Right cardiac atrium (tissue), 5 donors: ENCODE data around the gene SEMA3E. TPM values are rescaled to one million over a fixed set of nuclear protein-coding genes. Genes with fewer than 3 reads are reported as not detected.

ENCODE experiments used
- ATAC-seq, 2 donors: fragments of 200-7000 bp; cut with Tn5 transposase; one replicate each; pipeline versions ENCODE4 v1.8.0 to v1.9.1; 2020; ENCODE audit warnings: moderate library complexity in 2 of 2, mild to moderate bottlenecking in 1 of 2
- DNase-seq, 3 donors: peaks; one replicate each; pipeline ENCODE4 v3.0.0-alpha.2; 2020
- H3K27ac ChIP-seq: one replicate; pipeline ENCODE4 v1.5.1; 2013; ENCODE audit warnings: mild to moderate bottlenecking, low read length, control low read depth, moderate library complexity
- H3K27me3 ChIP-seq: one replicate; pipeline ENCODE4 v1.6.1; 2013; ENCODE audit not compliant: control insufficient read depth, insufficient read depth
- H3K4me1 ChIP-seq: one replicate; pipeline ENCODE4 v1.6.1; 2013; ENCODE audit warnings: low read length; ENCODE audit not compliant: control insufficient read depth, insufficient read depth
- H3K4me3 ChIP-seq: one replicate; pipeline ENCODE4 v1.5.1; 2013; ENCODE audit warnings: low read length, control low read depth
- H3K9me3 ChIP-seq: one replicate; pipeline ENCODE4 v1.6.1; 2013; ENCODE audit warnings: low read length; ENCODE audit not compliant: control insufficient read depth
- WGBS: extraction: QIAGEN DNeasy Blood & Tissue Kit; methylation state at CpG from one replicate; pipeline ENCODE4 v1.1.7; 2013; 5-methylcytosine and 5-hydroxymethylcytosine counted together
- intact Hi-C, 4 donors: fragments of 100-400 bp; cut with DNase I; formaldehyde crosslinking; loops; one replicate each; pipeline versions ENCODE4 v1.11.0 to v1.14.0; 2022 to 2023
- polyA plus RNA-seq: library from polyadenylated mRNA; stranded (reverse); fragments of 200-250 nt; gene quantifications from one replicate; pipeline ENCODE4 v1.2.3, GENCODE V29; 2013
- total RNA-seq, 4 donors: library from RNA; stranded (reverse); fragmentation: NEBNext Ultra II Directional; extraction: Animal tissue kit (Norgen Biotek cat#: 25700); gene quantifications; one replicate each; pipeline ENCODE4 v1.2.1, GENCODE V29; 2021
- donor health status: healthy with polysubstance abuse.
- donor health status: DM: no; HTN: yes; CAD: no.
- donor health status: DM: no; HTN: no; CAD: no.
- donor health status: DM: no; HTN: yes; CAD: no; lungs with severe emphysema.
- donor health status: DM: yes; HTN: yes; CAD: no.

SEMA3E gene
- total and polyA plus RNA-seq, 5 donors: 0.02 to 1.4 (median 0.23) TPM

DNA sequence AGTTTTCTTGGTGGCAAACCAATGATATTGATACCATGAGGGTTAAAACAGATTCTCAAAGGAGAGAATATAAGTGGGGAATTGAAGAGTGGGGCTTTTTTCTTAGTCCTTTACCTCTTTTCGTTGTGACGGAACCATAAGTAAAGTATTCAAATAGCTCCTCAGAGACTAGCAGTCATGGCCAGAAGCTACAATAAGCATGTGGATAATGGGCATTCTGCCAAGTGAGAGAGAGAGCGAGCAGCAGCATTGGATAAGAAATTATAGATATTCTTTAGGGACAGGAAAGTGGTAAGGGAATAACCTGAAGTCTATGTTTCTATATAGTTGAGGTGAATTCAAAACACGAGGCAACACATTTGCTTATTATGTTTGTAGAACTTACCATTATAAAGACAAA, 235.1 kb downstream of the SEMA3E start:
- no peak for DNase-seq
- no peaks in the 10 kb centered on the region for H3K4me1 ChIP-seq
- H3K9me3 ChIP-seq: no peaks in the 10 kb centered on the region
- intact Hi-C loops: loop anchor here in 3 of 4 donors (5.0 kb wide), 2 partner anchors 243 to 248 kb away; no protein-coding TSS in a partner anchor
- H3K27ac ChIP-seq: no peak overlapping the region
- peaks cover 3% of the 10 kb centered on the region for H3K27me3 ChIP-seq
- no peak overlapping the region for H3K4me3 ChIP-seq
- WGBS: 6% methylated on average over 4 of the region's 4 CpGs
- no peak for ATAC-seq

DNA sequence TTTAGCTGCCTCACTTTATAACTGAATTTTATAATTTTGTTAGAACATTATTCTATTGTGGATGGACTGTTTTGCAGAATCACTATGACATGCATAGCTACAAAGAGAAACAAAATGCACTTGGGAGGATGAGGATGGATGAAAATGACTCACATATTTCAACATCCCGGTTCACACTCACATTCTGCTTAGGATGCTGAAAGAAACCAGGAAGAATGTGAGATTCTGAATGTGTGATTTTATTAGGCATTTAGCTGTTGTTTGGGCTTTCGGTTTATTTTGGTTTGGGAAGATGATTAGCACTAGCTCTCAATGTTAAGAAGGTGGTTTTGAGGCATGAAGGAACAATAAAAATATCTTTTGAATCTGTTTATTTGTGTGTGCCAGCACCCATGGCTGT, 235.5 kb downstream of the SEMA3E start:
- ATAC-seq: no peak
- WGBS: 60% methylated on average over 2 of the region's 2 CpGs
- no peak for DNase-seq

DNA sequence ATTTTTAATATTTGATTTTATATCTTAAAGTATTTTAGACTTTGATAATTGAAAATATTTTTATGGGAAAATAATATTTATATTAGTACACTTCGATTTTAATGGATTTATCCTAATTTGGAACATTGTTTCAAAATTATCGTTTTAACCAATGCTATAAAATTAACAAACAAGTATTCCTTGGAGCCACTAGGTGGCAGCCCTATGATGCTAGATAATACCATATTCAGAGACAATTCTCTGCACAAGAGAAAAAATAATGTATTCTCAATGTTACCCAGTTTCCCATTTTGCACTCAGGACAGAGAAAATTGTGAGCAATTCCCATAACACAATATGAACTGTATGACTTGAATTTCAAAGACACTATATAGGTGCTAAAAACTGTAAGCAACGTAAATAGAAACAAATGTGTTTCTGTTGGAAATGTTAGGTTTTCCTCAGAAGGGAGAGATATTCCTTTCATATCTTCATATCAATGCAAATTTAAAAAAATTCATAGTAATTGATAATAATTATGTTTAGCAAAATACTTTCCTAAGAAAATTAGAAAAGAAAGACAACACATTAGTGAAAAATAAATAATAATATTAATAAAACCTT, 237.8 kb downstream of the SEMA3E start:
- 31% methylated on average over 3 of the region's 3 CpGs for WGBS
- no peak for ATAC-seq
- H3K27ac ChIP-seq: no peak overlapping the region
- DNase-seq: no peak
- peaks cover 3% of the 10 kb centered on the region for H3K27me3 ChIP-seq
- intact Hi-C loops: loop anchor here in 3 of 4 donors (5.0 kb wide), 2 partner anchors 246 to 251 kb away; no protein-coding TSS in a partner anchor
- no peaks in the 10 kb centered on the region for H3K4me1 ChIP-seq
- H3K4me3 ChIP-seq: no peak overlapping the region
- H3K9me3 ChIP-seq: no peaks in the 10 kb centered on the region

More for the DNA sequence above, 235.5 kb downstream of the SEMA3E start:
- no peak overlapping the region for H3K27ac ChIP-seq
- H3K27me3 ChIP-seq: peaks cover 3% of the 10 kb centered on the region
- intact Hi-C loops: loop anchor here in 3 of 4 donors (5.0 kb wide), 2 partner anchors 244 to 249 kb away; no protein-coding TSS in a partner anchor
- H3K4me3 ChIP-seq: no peak overlapping the region
- no peaks in the 10 kb centered on the region for H3K9me3 ChIP-seq
- no peaks in the 10 kb centered on the region for H3K4me1 ChIP-seq

DNA sequence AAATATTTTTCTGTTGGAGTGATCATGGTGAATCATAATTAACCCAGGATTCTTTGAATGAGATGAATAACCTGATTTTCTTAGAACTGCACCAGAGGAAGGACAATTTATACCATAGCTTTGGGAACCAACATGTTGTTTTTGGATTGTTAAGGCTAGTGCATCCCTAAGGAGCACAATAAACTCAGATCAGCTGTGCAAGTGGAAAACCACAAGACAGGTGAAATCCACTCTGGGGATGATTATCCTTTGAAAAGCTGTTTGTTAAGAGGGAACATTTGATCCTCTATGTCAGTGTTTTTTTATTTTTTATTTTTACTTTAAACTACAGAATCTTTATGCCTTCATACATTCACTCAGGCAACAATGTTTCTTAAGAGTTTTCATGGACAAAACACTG, 254.2 kb downstream of the SEMA3E start:
- Histone ChIP-seq H3K9me3 (no peaks in the 10 kb centered on the region), H3K4me3 (no peak overlapping the region), H3K27ac (no peak overlapping the region), H3K4me1 (no peaks in the 10 kb centered on the region), H3K27me3 (no peaks in the 10 kb centered on the region)
- intact Hi-C loops: no loop called here
- no peak for DNase-seq
- no peak for ATAC-seq

DNA sequence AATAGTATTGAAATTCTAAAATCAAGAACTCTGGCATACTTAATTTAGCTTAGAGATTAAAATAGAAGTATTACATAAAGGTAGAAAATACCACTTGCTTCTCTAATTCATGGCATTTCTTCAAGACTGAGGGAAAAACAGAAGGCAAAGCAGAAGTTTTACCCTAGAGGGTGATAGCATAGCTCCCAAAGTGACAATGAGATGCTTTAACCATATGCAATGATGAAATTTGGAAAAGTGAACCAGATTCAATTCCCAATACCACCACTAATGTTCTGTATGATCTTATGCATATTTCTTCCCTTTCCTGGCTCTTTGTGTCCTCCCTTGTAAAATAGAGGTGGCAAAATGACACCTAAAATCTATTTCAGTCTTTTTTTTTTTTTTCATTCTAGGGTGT, 260.5 kb downstream of the SEMA3E start:
- no peaks in the 10 kb centered on the region for H3K9me3 ChIP-seq
- intact Hi-C loops: no loop called here
- H3K27me3 ChIP-seq: no peaks in the 10 kb centered on the region
- no peak overlapping the region for H3K4me3 ChIP-seq
- H3K4me1 ChIP-seq: no peaks in the 10 kb centered on the region
- ATAC-seq (no peak), DNase-seq (no peak)
- no peak overlapping the region for H3K27ac ChIP-seq

DNA sequence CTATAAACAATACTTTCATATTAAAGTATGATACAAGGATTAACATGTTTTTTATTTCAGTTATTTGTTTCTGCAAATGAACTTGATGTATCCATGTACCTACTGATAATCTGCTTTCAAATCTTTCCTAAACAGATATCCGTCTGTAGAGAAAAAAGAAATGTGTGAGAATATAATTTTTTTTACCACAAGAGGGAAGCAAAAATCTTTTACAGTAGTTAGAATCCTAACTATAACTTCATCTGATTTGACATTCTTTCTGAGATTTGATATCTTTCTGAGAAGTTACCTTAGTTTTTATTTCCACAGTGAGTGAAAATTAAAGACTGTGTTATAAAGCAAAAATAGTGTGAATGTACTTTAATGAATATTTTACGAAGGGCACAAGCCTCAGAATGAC, 282.3 kb downstream of the SEMA3E start:
- Histone ChIP-seq H3K4me1 (no peaks in the 10 kb centered on the region), H3K9me3 (no peaks in the 10 kb centered on the region), H3K4me3 (no peak overlapping the region), H3K27me3 (no peaks in the 10 kb centered on the region), H3K27ac (no peak overlapping the region)
- WGBS: 44% methylated on average over 2 of the region's 2 CpGs
- ATAC-seq (no peak), DNase-seq (no peak)
- intact Hi-C loops: no loop called here

DNA sequence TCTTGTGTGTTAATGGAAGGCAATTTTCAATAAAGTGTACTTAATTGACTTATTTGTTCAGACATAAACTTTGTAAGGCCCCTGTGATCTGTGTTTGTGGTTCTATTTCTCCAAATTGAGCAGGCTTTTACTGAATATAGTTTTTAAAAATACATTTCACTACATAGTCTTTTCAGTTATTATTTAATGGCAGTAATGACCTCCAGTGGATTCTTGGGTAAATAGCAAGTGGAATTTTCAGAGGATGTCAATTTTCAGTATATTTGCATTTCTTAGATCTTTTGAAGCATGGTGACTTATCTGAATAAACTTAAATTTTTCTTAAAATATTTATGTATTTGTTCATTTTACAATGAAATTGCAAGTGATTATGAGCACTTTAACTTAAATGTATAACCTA, 283.2 kb downstream of the SEMA3E start:
- Histone ChIP-seq H3K4me3 (no peak overlapping the region), H3K27me3 (no peaks in the 10 kb centered on the region), H3K27ac (no peak overlapping the region), H3K9me3 (no peaks in the 10 kb centered on the region), H3K4me1 (no peaks in the 10 kb centered on the region)
- intact Hi-C loops: no loop called here
- no peak for ATAC-seq
- DNase-seq: no peak

DNA sequence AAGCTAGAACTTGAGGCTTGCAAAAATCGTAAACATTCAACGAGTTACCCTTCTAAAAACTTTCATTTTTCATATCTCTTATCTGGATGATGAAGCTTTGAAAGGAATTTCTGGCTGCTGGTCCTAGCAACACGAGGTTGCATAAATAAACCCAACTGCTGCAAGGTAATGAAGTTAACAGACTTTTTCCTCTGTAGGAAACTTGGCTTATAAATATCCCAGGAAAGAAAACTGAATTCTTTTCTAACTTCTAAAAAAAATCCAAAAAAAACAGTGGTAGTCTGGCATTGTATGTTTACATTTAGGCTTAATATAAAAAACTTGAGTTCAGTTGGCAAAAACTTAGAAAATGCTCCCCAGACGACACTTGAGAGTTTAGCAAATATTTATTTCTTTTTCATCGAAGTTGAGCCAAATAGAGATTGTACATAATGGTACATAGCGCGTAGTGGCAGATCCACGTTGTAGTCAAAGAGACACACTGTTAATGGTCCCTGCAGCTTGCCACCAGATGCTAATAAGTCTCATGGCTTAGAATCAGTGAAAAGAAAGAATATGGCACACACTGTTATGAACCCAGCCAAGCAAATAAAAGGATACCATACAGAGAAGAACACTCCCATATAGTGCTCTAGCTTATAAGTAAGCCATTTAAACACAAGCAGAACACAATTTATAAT, 285.9 kb downstream of the SEMA3E start:
- H3K27ac ChIP-seq: no peak overlapping the region
- H3K27me3 ChIP-seq: no peaks in the 10 kb centered on the region
- H3K4me3 ChIP-seq: no peak overlapping the region
- H3K9me3 ChIP-seq: no peaks in the 10 kb centered on the region
- 37% methylated on average over 8 of the region's 8 CpGs for WGBS
- no peaks in the 10 kb centered on the region for H3K4me1 ChIP-seq
- DNase-seq (no peak), ATAC-seq (no peak)
- intact Hi-C loops: no loop called here

DNA sequence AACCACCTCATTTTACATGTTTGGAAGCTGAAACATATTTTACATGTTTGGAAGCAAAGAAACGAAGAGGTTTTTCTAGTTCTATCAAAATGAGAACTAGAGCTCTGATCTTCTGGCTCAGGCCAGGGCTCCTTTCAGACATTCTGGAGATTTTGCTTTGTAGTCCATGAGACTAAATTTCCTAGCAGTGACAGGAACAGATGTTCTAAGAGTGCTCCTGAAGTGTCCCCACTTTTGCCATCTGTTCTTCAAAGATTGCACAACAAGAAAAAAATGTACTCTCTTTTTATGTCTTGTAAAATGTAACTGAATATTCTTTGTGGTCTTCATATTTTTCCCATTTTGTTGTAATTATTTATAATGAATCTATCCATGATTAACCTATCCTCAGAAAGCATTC, 289.8 kb downstream of the SEMA3E start:
- Histone ChIP-seq H3K4me3 (no peak overlapping the region), H3K4me1 (no peaks in the 10 kb centered on the region), H3K9me3 (no peaks in the 10 kb centered on the region), H3K27ac (no peak overlapping the region), H3K27me3 (no peaks in the 10 kb centered on the region)
- DNase-seq (no peak), ATAC-seq (no peak)
- 77% methylated on average over 1 of the region's 1 CpG for WGBS
- intact Hi-C loops: no loop called here

DNA sequence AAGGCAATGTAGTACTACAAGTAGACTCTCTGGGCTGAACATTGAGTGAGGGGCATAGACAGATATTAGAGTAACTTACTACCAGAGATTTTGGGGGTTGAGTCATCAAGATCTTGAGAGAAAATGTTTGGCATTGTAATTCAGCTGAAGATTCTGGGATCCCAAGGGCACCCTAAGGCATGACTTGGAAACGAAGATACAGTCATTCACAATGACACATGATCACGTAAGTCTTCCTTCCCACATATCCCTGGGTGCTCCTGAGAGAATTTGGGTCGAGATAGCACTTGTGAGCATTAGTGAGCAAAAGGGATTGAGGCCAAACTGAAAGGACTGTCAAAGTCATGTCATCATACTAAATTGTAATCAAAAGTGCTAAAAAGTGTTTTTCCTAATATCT, 293.8 kb downstream of the SEMA3E start:
- DNase-seq (no peak), ATAC-seq (no peak)
- Histone ChIP-seq H3K4me3 (no peak overlapping the region), H3K9me3 (no peaks in the 10 kb centered on the region), H3K4me1 (no peaks in the 10 kb centered on the region), H3K27ac (no peak overlapping the region), H3K27me3 (no peaks in the 10 kb centered on the region)
- 47% methylated on average over 3 of the region's 3 CpGs for WGBS
- intact Hi-C loops: no loop called here

DNA sequence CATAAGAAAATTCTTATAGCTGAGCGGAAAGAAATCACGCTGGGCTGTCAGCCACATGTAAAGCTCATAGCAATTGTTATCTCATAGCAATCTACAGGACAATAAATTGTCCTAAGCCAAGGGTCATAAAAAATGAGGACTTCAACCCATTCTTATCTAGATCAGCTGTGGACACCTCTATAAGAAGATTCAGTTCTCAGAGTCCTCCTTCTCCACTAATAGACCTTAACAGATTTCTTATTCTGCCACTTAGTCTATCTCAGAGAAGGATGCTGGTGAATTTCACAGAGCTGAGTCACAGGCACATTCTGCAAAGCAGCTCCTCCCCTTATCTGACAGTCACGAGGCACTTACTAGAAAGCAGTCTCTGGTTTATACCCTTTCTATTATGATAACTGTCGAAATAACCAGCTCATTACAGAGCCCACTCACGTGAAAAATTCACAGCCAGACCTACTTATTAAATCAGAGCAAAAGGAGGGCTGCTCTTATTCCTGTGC, 300.9 kb downstream of the SEMA3E start:
- intact Hi-C loops: no loop called here
- ATAC-seq: no peak

More for the DNA sequence above, 300.9 kb downstream of the SEMA3E start:
- no peaks in the 10 kb centered on the region for H3K9me3 ChIP-seq
- 27% methylated on average over 5 of the region's 5 CpGs for WGBS
- no peak for DNase-seq
- H3K4me1 ChIP-seq: no peaks in the 10 kb centered on the region
- H3K27ac ChIP-seq: no peak overlapping the region
- no peak overlapping the region for H3K4me3 ChIP-seq
- no peaks in the 10 kb centered on the region for H3K27me3 ChIP-seq
